RWPE2 (cell line): ENCODE results near the gene MT1M.

Source experiments
- ATAC-seq: fragments of 200-7000 bp; cut with Tn5 transposase; 3 replicates; pipeline ENCODE4 v1.9.1; 2021; ENCODE audit warnings: low read depth
- DNase-seq: peaks from one replicate; pipeline ENCODE4 v3.0.0-alpha.2; 2020; ENCODE audit warnings: low spot score
- H3K27ac ChIP-seq: fragments of 450-650 bp; 2 replicates; pipeline ENCODE4 v1.5.1; 2017; ENCODE audit warnings: mild to moderate bottlenecking; ENCODE audit not compliant: poor library complexity, severe bottlenecking
- H3K27me3 ChIP-seq: fragments of 250-450 bp; sonication (Bioruptor Pico); 2 replicates; pipeline ENCODE4 v1.5.1; 2021; ENCODE audit warnings: mild to moderate bottlenecking, moderate library complexity; ENCODE audit not compliant: insufficient read depth, poor library complexity, severe bottlenecking
- H3K36me3 ChIP-seq: fragments of 250-450 bp; sonication (Bioruptor Pico); 2 replicates; pipeline ENCODE4 v1.5.1; 2020; ENCODE audit warnings: low read depth, mild to moderate bottlenecking, moderate library complexity
- H3K4me1 ChIP-seq: fragments of 250-450 bp; sonication (Bioruptor Pico); 2 replicates; pipeline ENCODE4 v1.5.1; 2021; ENCODE audit warnings: mild to moderate bottlenecking, moderate library complexity; ENCODE audit not compliant: insufficient read depth, poor library complexity, severe bottlenecking
- H3K4me3 ChIP-seq: fragments of 250-450 bp; sonication (Bioruptor Pico); 2 replicates; pipeline ENCODE4 v1.5.1; 2021; ENCODE audit warnings: mild to moderate bottlenecking, moderate library complexity; ENCODE audit not compliant: severe bottlenecking
- H3K9me3 ChIP-seq: fragments of 250-450 bp; sonication (Bioruptor Pico); 2 replicates; pipeline ENCODE4 v1.5.1; 2021; ENCODE audit warnings: mild to moderate bottlenecking, moderate library complexity; ENCODE audit not compliant: severe bottlenecking
- CTCF ChIP-seq: fragments of 450-650 bp; IDR thresholded peaks from one replicate; pipeline ENCODE4 v1.5.1; 2017; ENCODE audit warnings: mild to moderate bottlenecking, moderate library complexity; ENCODE audit not compliant: poor library complexity, severe bottlenecking

MT1M gene

GRCh38 chr16:56632848-56633365, 448 bp downstream of the MT1M start:
- Histone ChIP-seq H3K27me3 (no peaks in the 10 kb centered on the region), H3K36me3 (no peaks in the 10 kb centered on the region), H3K4me1 (no peaks in the 10 kb centered on the region), H3K27ac (no peak overlapping the region), H3K9me3 (no peaks in the 10 kb centered on the region), H3K4me3 (no peak overlapping the region)
- ATAC-seq = no peak
- no peak for TF ChIP-seq CTCF
- no peak for DNase-seq

DNA sequence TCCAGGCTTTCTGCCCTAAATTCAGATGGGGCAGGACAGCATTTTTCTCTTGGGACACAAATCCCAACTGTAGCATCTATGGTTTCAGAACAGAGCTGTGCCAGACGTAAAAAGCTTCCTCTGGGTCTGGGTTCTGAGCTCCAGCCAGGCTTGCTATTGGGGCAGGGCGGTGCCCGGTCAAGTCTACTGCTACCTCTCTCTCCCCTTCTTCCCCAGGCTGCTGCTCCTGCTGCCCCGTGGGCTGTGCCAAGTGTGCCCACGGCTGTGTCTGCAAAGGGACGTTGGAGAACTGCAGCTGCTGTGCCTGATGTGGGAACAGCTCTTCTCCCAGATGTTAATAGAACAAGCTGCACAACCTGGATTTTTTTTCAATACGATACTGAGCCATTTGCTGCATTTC, 1.1 kb downstream of the MT1M start:
- Histone ChIP-seq H3K36me3 (no peaks in the 10 kb centered on the region), H3K27ac (no peak overlapping the region), H3K4me3 (no peak overlapping the region), H3K9me3 (no peaks in the 10 kb centered on the region), H3K27me3 (no peaks in the 10 kb centered on the region), H3K4me1 (no peaks in the 10 kb centered on the region)
- no peak for DNase-seq
- no peak for TF ChIP-seq CTCF
- ATAC-seq = no peak

- H3K36me3 ChIP-seq = no peaks in the 10 kb centered on the region
- H3K27ac ChIP-seq = no peak overlapping the region
- TF ChIP-seq CTCF = no peak
- no peaks in the 10 kb centered on the region for H3K4me1 ChIP-seq
- no peaks in the 10 kb centered on the region for H3K9me3 ChIP-seq
- no peak overlapping the region for H3K4me3 ChIP-seq
- no peaks in the 10 kb centered on the region for H3K27me3 ChIP-seq
- no peak for ATAC-seq
- no peak for DNase-seq
Observed at GRCh38 chr16:56634715-56635440, 2.4 kb downstream of the MT1M start.

- H3K27me3 ChIP-seq = no peaks in the 10 kb centered on the region
- H3K36me3 ChIP-seq = no peaks in the 10 kb centered on the region
- ATAC-seq (no peak), DNase-seq (no peak)
- no peaks in the 10 kb centered on the region for H3K9me3 ChIP-seq
- no peak for TF ChIP-seq CTCF
- no peak overlapping the region for H3K27ac ChIP-seq
- H3K4me1 ChIP-seq = no peaks in the 10 kb centered on the region
- H3K4me3 ChIP-seq = no peak overlapping the region
Observed at GRCh38 chr16:56635441-56635967, 3.0 kb downstream of the MT1M start.
